ENCODE results near the gene RASAL2. TPM values are rescaled to one million over a fixed set of nuclear protein-coding genes. Genes with fewer than 3 reads are reported as not detected.
A peak's percentile ranks its signal among the peaks of the same experiment; 100 is the strongest.

Gene RASAL2
- total RNA-seq, 1 experiment from 2014 or later, result 56.9 TPM

- intact Hi-C loops (cut with micrococcal nuclease), result no loop called here
- no TSS peak for BruUV-seq (replicated peaks)
- no peak for DNase-seq (ENCODE audit: unreplicated experiment)
- ChIA-PET POLR2A (interaction anchor here (2.1 kb wide), 1 partner anchor 8 kb away, joined by 12 read pairs; no protein-coding TSS in a partner anchor), CTCF (interaction anchor here (0.6 to 3.6 kb wide), 6 partner anchors 8 to 376 kb away, joined by 3 to 16 read pairs (median 4); no protein-coding TSS in a partner anchor)
- Mint-ChIP-seq H3K4me3 (ENCODE audit: unreplicated experiment) (no peak overlapping the region), H3K27ac (ENCODE audit: low read depth, unreplicated experiment) (peak overlapping the region; percentile 54), H3K27me3 (ENCODE audit: insufficient read depth, unreplicated experiment) (no peaks in the 10 kb centered on the region), H3K9me3 (ENCODE audit: unreplicated experiment) (peaks cover 12% of the 10 kb centered on the region), H3K36me3 (ENCODE audit: insufficient read depth, unreplicated experiment) (no peaks in the 10 kb centered on the region), H3K4me1 (ENCODE audit: insufficient read depth, unreplicated experiment) (peaks cover 13% of the 10 kb centered on the region)
- no peak for TF ChIP-seq CTCF (IDR thresholded peaks at IDR 0.05; ENCODE audit: unreplicated experiment)
These were observed 259.0 kb downstream of the RASAL2 start for GRCh38 chr1:178352790-178353416.

GRCh38 chr1:178353524-178353923 is 259.6 kb downstream of the RASAL2 start:
- Mint-ChIP-seq H3K27me3 (ENCODE audit: insufficient read depth, unreplicated experiment) (no peaks in the 10 kb centered on the region), H3K36me3 (ENCODE audit: insufficient read depth, unreplicated experiment) (no peaks in the 10 kb centered on the region), H3K4me3 (ENCODE audit: unreplicated experiment) (no peak overlapping the region), H3K27ac (ENCODE audit: low read depth, unreplicated experiment) (peak overlapping the region; percentile 54), H3K4me1 (ENCODE audit: insufficient read depth, unreplicated experiment) (peaks cover 13% of the 10 kb centered on the region), H3K9me3 (ENCODE audit: unreplicated experiment) (peaks cover 12% of the 10 kb centered on the region)
- CTCF ChIA-PET, result interaction anchor here (0.8 to 3.6 kb wide), 5 partner anchors 8 to 323 kb away, joined by 3 to 16 read pairs (median 7); no protein-coding TSS in a partner anchor
- BruUV-seq (replicated peaks), result no TSS peak
- POLR2A ChIA-PET, result interaction anchor here (2.1 kb wide), 1 partner anchor 8 kb away, joined by 12 read pairs; no protein-coding TSS in a partner anchor
- DNase-seq (ENCODE audit: unreplicated experiment), result no peak
- intact Hi-C loops (cut with micrococcal nuclease), result no loop called here
- no peak for TF ChIP-seq CTCF (IDR thresholded peaks at IDR 0.05; ENCODE audit: unreplicated experiment)

- intact Hi-C loops (cut with micrococcal nuclease), result no loop called here
- TF ChIP-seq CTCF (IDR thresholded peaks at IDR 0.05; ENCODE audit: unreplicated experiment), result no peak
- BruUV-seq (replicated peaks), result no TSS peak
- no peak overlapping the region for H3K27ac Mint-ChIP-seq (ENCODE audit: low read depth, unreplicated experiment)
- peaks cover 12% of the 10 kb centered on the region for H3K9me3 Mint-ChIP-seq (ENCODE audit: unreplicated experiment)
- no peak overlapping the region for H3K4me3 Mint-ChIP-seq (ENCODE audit: unreplicated experiment)
- ChIA-PET CTCF (interaction anchor here (0.5 to 3.6 kb wide), 6 partner anchors 10 to 514 kb away, joined by 3 to 16 read pairs (median 5); no protein-coding TSS in a partner anchor), POLR2A (interaction anchor here (0.8 to 2.1 kb wide), 3 partner anchors 10 to 14 kb away, joined by 3 to 12 read pairs (median 3); no protein-coding TSS in a partner anchor)
- no peaks in the 10 kb centered on the region for H3K27me3 Mint-ChIP-seq (ENCODE audit: insufficient read depth, unreplicated experiment)
- H3K36me3 Mint-ChIP-seq (ENCODE audit: insufficient read depth, unreplicated experiment), result no peaks in the 10 kb centered on the region
- H3K4me1 Mint-ChIP-seq (ENCODE audit: insufficient read depth, unreplicated experiment), result peaks cover 13% of the 10 kb centered on the region
- no peak for DNase-seq (ENCODE audit: unreplicated experiment)
These were observed 260.9 kb downstream of the RASAL2 start for GRCh38 chr1:178354816-178355215.

GRCh38 chr1:178356299-178356698 is 262.4 kb downstream of the RASAL2 start:
- CTCF ChIA-PET, result no interaction called here
- peaks cover 12% of the 10 kb centered on the region for H3K9me3 Mint-ChIP-seq (ENCODE audit: unreplicated experiment)
- no TSS peak for BruUV-seq (replicated peaks)
- H3K36me3 Mint-ChIP-seq (ENCODE audit: insufficient read depth, unreplicated experiment), result no peaks in the 10 kb centered on the region
- H3K4me3 Mint-ChIP-seq (ENCODE audit: unreplicated experiment), result no peak overlapping the region
- no peaks in the 10 kb centered on the region for H3K27me3 Mint-ChIP-seq (ENCODE audit: insufficient read depth, unreplicated experiment)
- DNase-seq (ENCODE audit: unreplicated experiment), result no peak
- H3K4me1 Mint-ChIP-seq (ENCODE audit: insufficient read depth, unreplicated experiment), result peaks cover 18% of the 10 kb centered on the region
- POLR2A ChIA-PET, result interaction anchor here (1.5 kb wide), 1 partner anchor 9 kb away, joined by 3 read pairs; no protein-coding TSS in a partner anchor
- no peak for TF ChIP-seq CTCF (IDR thresholded peaks at IDR 0.05; ENCODE audit: unreplicated experiment)
- intact Hi-C loops (cut with micrococcal nuclease), result no loop called here
- H3K27ac Mint-ChIP-seq (ENCODE audit: low read depth, unreplicated experiment), result no peak overlapping the region

All from MCF 10A (cell line).